Neural crest cell (in vitro differentiated cells): ENCODE data around the gene SGK1. TPM values are rescaled to one million over a fixed set of nuclear protein-coding genes. Genes with fewer than 3 reads are reported as not detected.
"Not testable (repeated sequence)": the region's sequence is repeated elsewhere in the genome, so short reads cannot be mapped to it uniquely, and the experiment has no call there.

Experiments
- DNase-seq: peaks from one replicate; pipeline ENCODE4 v3.0.0; 2021; ENCODE audit warnings: low read depth, mixed read lengths, low spot score
- H3K27ac Mint-ChIP-seq: one replicate; pipeline ENCODE4 v1.8.0; 2021; ENCODE audit warnings: mild to moderate bottlenecking, mixed read lengths; ENCODE audit not compliant: unreplicated experiment
- H3K27me3 Mint-ChIP-seq: 2 replicates; pipeline ENCODE4 v1.8.0; 2021; ENCODE audit warnings: low read depth, mild to moderate bottlenecking, mixed read lengths
- H3K36me3 Mint-ChIP-seq: 2 replicates; pipeline ENCODE4 v1.8.0; 2021; ENCODE audit warnings: low read depth, mild to moderate bottlenecking, mixed read lengths
- H3K4me1 Mint-ChIP-seq: 2 replicates; pipeline ENCODE4 v1.8.0; 2021; ENCODE audit warnings: mixed read lengths
- H3K4me3 Mint-ChIP-seq: one replicate; pipeline ENCODE4 v1.8.0; 2021; ENCODE audit warnings: mild to moderate bottlenecking, mixed read lengths
- H3K9me3 Mint-ChIP-seq: 2 replicates; pipeline ENCODE4 v1.8.0; 2021; ENCODE audit warnings: mixed read lengths
- total RNA-seq: library from RNA; stranded (reverse); gene quantifications from 2 replicates; pipeline ENCODE4 v1.2.1, GENCODE V29; 2021
- TF ChIP-seq, protein P1 (sequence below): fragments of 200-600 bp; sonication (generic); conservative IDR thresholded peaks from 2 replicates; pipeline ENCODE4 v1.5.0; 2021; ENCODE audit warnings: antibody characterized with exemption, mild to moderate bottlenecking

Gene SGK1
- total RNA-seq, 1 donor from 2014 or later = 5.9 TPM

GRCh38 chr6:134261766-134262165 is 56.1 kb downstream of the SGK1 start:
- no peaks in the 10 kb centered on the region for H3K4me1 Mint-ChIP-seq
- no peaks in the 10 kb centered on the region for H3K27me3 Mint-ChIP-seq
- H3K4me3 Mint-ChIP-seq = no peak overlapping the region
- DNase-seq = no peak
- H3K27ac Mint-ChIP-seq = no peak overlapping the region
- TF ChIP-seq, protein P1, sequence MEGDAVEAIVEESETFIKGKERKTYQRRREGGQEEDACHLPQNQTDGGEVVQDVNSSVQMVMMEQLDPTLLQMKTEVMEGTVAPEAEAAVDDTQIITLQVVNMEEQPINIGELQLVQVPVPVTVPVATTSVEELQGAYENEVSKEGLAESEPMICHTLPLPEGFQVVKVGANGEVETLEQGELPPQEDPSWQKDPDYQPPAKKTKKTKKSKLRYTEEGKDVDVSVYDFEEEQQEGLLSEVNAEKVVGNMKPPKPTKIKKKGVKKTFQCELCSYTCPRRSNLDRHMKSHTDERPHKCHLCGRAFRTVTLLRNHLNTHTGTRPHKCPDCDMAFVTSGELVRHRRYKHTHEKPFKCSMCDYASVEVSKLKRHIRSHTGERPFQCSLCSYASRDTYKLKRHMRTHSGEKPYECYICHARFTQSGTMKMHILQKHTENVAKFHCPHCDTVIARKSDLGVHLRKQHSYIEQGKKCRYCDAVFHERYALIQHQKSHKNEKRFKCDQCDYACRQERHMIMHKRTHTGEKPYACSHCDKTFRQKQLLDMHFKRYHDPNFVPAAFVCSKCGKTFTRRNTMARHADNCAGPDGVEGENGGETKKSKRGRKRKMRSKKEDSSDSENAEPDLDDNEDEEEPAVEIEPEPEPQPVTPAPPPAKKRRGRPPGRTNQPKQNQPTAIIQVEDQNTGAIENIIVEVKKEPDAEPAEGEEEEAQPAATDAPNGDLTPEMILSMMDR = no peak
- no peaks in the 10 kb centered on the region for H3K9me3 Mint-ChIP-seq
- no peaks in the 10 kb centered on the region for H3K36me3 Mint-ChIP-seq

GRCh38 chr6:134258849-134259306 is 59.0 kb downstream of the SGK1 start:
- no peak overlapping the region for H3K27ac Mint-ChIP-seq
- H3K9me3 Mint-ChIP-seq = no peaks in the 10 kb centered on the region
- peaks cover 5% of the 10 kb centered on the region for H3K4me1 Mint-ChIP-seq

DNA sequence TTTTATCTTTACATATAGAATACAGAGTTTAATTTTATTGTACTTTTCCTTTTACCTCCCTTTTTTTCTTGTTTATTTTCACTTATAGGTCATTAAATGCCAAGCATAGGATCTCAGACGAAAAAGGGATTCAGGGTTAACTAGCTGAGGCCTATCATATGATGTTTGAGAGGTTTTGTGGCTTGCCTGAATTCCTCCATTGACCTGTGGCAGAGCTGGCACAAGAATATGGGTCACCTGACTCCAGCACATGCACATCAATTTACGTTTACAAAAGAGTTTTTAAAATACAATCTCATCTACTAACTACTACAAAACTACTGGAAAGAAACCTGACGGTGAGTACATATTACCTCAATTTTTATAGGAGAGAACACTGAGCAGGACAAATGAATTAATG is 60.4 kb downstream of the SGK1 start:
- Mint-ChIP-seq H3K27ac (no peak overlapping the region), H3K27me3 (no peaks in the 10 kb centered on the region), H3K36me3 (no peaks in the 10 kb centered on the region), H3K9me3 (no peaks in the 10 kb centered on the region), H3K4me1 (peaks cover 9% of the 10 kb centered on the region), H3K4me3 (no peak overlapping the region)
- TF ChIP-seq, protein P1 = no peak
- no peak for DNase-seq

More at GRCh38 chr6:134258849-134259306, 59.0 kb downstream of the SGK1 start:
- Mint-ChIP-seq H3K27me3 (no peaks in the 10 kb centered on the region), H3K36me3 (no peaks in the 10 kb centered on the region), H3K4me3 (no peak overlapping the region)
- no peak for DNase-seq
- TF ChIP-seq, protein P1 = no peak

- no peak for DNase-seq
- H3K27me3 Mint-ChIP-seq = no peaks in the 10 kb centered on the region
- H3K4me3 Mint-ChIP-seq = no peak overlapping the region
- no peaks in the 10 kb centered on the region for H3K9me3 Mint-ChIP-seq
- no peak overlapping the region for H3K27ac Mint-ChIP-seq
- TF ChIP-seq, protein P1 = no peak
- H3K36me3 Mint-ChIP-seq = no peaks in the 10 kb centered on the region
- H3K4me1 Mint-ChIP-seq = peaks cover 9% of the 10 kb centered on the region
These were observed 61.0 kb downstream of the SGK1 start for GRCh38 chr6:134256862-134257261.

DNA sequence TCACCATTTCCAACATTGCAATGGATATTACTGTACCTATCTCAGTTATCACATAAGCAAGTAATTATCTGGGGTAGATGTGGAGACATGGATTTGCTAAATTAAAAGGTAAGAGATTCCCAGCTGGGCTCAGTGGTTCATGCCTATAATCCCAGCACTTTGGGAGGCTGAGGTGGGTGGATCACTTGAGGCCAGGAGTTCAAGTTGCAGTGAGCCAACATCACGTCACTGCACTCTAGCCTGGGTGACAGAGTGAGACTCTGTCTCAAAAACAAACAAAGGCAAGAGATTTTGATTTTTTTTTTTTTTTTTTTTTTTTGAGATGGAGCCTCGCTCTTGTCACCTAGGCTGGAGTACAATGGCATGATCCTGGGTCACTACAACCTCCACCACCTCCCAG is 62.6 kb downstream of the SGK1 start:
- not testable (repeated sequence) for H3K4me3 Mint-ChIP-seq, H3K36me3 Mint-ChIP-seq, H3K4me1 Mint-ChIP-seq, H3K9me3 Mint-ChIP-seq, DNase-seq, H3K27ac Mint-ChIP-seq, H3K27me3 Mint-ChIP-seq

DNA sequence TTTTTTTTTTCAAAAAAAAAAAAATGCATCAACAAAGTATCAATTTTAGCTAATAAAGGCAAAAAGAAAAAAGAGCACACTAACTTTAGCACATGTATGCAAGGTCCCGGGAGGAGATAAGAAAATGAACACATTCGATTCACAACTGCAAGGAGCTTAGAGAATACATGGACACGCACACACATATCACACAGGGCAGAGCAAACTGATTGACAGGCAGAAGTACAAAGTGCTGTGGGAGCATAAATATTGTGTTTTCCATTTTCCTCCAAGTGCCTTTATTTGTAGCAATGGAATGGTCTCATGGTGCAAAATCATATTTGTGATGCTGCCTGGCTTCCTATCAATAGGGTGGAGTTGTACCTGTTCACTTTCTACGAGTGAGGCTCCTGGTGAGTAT is 63.8 kb downstream of the SGK1 start:
- no peak overlapping the region for H3K4me3 Mint-ChIP-seq
- H3K27ac Mint-ChIP-seq = no peak overlapping the region
- TF ChIP-seq, protein P1 = no peak
- no peaks in the 10 kb centered on the region for H3K36me3 Mint-ChIP-seq
- DNase-seq = no peak
- H3K4me1 Mint-ChIP-seq = peaks cover 9% of the 10 kb centered on the region
- no peaks in the 10 kb centered on the region for H3K9me3 Mint-ChIP-seq
- H3K27me3 Mint-ChIP-seq = no peaks in the 10 kb centered on the region
